ENCODE measurements around the gene ASB4. TPM values are rescaled to one million over a fixed set of nuclear protein-coding genes. Genes with fewer than 3 reads are reported as not detected.
"Not testable (repeated sequence)": the region's sequence is repeated elsewhere in the genome, so short reads cannot be mapped to it uniquely, and the experiment has no call there.

The ASB4 gene
- total and polyA plus RNA-seq, 2 donors (not counting 3 experiments of a cell fraction or from before 2014, with no cell fraction given), result not detected

DNA sequence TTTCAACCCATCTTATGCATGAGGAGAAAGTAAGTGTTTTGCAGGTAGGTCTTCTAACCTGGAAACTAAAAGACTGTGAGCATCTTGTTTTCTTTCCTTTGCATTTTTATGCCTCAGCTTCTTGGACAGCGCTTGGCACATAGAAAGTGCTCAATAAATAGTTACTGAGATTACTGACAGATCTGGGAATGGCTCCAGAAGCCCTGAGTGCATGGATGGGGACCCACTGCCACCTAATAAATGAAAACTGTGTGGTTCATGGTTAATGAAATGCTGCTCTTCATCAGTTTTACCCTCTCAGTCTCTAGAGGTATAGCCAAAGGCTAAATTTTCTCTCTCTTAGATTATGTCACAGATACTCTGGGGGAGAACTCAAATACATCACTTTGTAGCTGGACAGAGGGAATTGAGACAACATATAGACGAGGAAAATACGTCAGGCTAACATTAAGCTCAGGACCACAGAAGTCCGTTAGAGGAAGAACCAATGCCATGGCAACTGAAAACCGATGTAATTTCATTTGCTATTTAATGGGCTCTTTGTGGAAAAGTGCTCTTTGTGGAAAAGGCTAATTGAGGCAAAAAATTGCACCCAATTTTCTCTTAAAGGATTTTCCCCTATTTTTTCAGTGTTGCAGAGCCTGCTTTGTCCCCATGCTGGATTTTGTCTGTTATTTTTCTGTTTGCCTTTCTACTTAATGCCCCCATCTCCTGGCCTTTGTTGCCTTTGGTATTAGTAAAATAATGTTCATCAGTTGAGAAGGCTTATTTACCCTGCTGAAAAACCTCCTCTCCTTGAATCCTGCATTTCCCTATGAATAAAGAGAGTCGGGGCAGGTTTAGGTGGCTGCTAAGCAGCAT is 17.8 kb downstream of the ASB4 start:
- BruUV-seq (replicated peaks), result no TSS peak
- dilution Hi-C loops (cut with MboI; ENCODE audit: extremely low pct_ligation_motif_present, low sequenced_read_pairs), result no loop called here
- Histone ChIP-seq H3K79me2 (ENCODE audit: control insufficient read depth, insufficient read depth, low read length) (no peaks in the 10 kb centered on the region), H3K4me1 (ENCODE audit: control insufficient read depth, extremely low read depth, insufficient read depth, low read length) (peaks cover 9% of the 10 kb centered on the region), H3K9me1 (replicated peaks; ENCODE audit: control insufficient read depth, extremely low read depth, insufficient read depth, low read length) (peaks cover 2% of the 10 kb centered on the region), H3K9ac (replicated peaks; ENCODE audit: extremely low read depth, insufficient read depth, low read length) (no peak overlapping the region), H2AFZ (ENCODE audit: low read depth, low read length) (no peak overlapping the region), H3K4me2 (ENCODE audit: insufficient read depth, low read length) (no peak overlapping the region), H3K9me3 (replicated peaks; ENCODE audit: control insufficient read depth, insufficient read depth, low read length) (no peaks in the 10 kb centered on the region), H3K27me3 (ENCODE audit: control insufficient read depth in 2 of 2, insufficient read depth in 2 of 2, low read length in 2 of 2) (peaks cover 4 to 7% of the 10 kb centered on the region in 2 experiments), H3K36me3 (ENCODE audit: control insufficient read depth in 2 of 2, extremely low read depth in 1 of 2, insufficient read depth in 2 of 2, low read length in 2 of 2) (no peaks in the 10 kb centered on the region), H3K4me3 (replicated peaks in 1 of 3; ENCODE audit: insufficient read depth in 1 of 3, low read depth in 1 of 3, low read length in 3 of 3) (no peak overlapping the region), H4K20me1 (replicated peaks; ENCODE audit: control insufficient read depth, extremely low read depth, insufficient read depth, low read length) (no peaks in the 10 kb centered on the region), H3K27ac (ENCODE audit: insufficient read depth, low read depth, low read length) (no peak overlapping the region)
- CTCF ChIA-PET, result interaction anchor here (1.9 to 4.8 kb wide), 2 partner anchors 8 to 187 kb away, joined by 8 to 44 read pairs; no protein-coding TSS in a partner anchor
- POLR2A ChIA-PET, result no interaction called here
- intact Hi-C loops (cut with micrococcal nuclease), result no loop called here
- TF ChIP-seq FOS (IDR thresholded peaks at IDR 0.05; ENCODE audit: borderline replicate concordance, insufficient read depth, low read length) (no peak), POLR2A (IDR thresholded peaks at IDR 0.05; ENCODE audit: low read depth, low read length) (no peak), POLR2AphosphoS5 (IDR thresholded peaks at IDR 0.05; ENCODE audit: insufficient read depth, low read depth, low read length) (no peak), EZH2 (IDR thresholded peaks at IDR 0.05; ENCODE audit: borderline replicate concordance, low read depth, low read length, severe bottlenecking) (no peak)
- DNase-seq (ENCODE audit: low read depth, low spot score) (no peak), FAIRE-seq (no peak)

DNA sequence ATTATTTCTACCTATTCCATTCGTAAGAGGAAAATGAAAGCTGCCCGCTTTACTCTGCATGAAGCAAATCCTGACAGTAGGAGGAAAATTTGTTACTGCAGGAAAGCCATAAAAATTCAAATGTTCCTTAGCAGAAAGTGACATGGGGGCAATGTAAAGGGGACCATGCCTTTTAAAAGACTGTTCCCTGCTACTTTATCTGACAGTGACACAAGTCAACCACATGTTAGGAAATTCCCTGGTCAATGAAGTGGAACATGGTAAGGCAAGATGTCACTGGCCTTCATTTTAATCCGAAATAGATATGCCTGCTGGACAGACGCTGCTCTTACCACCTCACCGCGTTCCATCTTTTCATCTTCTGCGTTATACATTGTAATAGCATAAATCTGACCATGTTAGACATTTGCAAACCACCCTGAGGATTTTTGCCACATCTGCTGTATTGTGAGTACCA is 18.4 kb downstream of the ASB4 start:
- intact Hi-C loops (cut with micrococcal nuclease); H3K27me3 ChIP-seq (ENCODE audit: control insufficient read depth in 2 of 2, insufficient read depth in 2 of 2, low read length in 2 of 2); POLR2A ChIA-PET; H3K4me2 ChIP-seq (ENCODE audit: insufficient read depth, low read length); H3K9ac ChIP-seq (replicated peaks; ENCODE audit: extremely low read depth, insufficient read depth, low read length); FAIRE-seq; H3K9me1 ChIP-seq (replicated peaks; ENCODE audit: control insufficient read depth, extremely low read depth, insufficient read depth, low read length); dilution Hi-C loops (cut with MboI; ENCODE audit: extremely low pct_ligation_motif_present, low sequenced_read_pairs); H3K27ac ChIP-seq (ENCODE audit: insufficient read depth, low read depth, low read length); H2AFZ ChIP-seq (ENCODE audit: low read depth, low read length); H3K4me1 ChIP-seq (ENCODE audit: control insufficient read depth, extremely low read depth, insufficient read depth, low read length); BruUV-seq (replicated peaks); H3K79me2 ChIP-seq (ENCODE audit: control insufficient read depth, insufficient read depth, low read length); H3K36me3 ChIP-seq (ENCODE audit: control insufficient read depth in 2 of 2, extremely low read depth in 1 of 2, insufficient read depth in 2 of 2, low read length in 2 of 2); H3K9me3 ChIP-seq (replicated peaks; ENCODE audit: control insufficient read depth, insufficient read depth, low read length); H3K4me3 ChIP-seq (replicated peaks in 1 of 3; ENCODE audit: insufficient read depth in 1 of 3, low read depth in 1 of 3, low read length in 3 of 3); H4K20me1 ChIP-seq (replicated peaks; ENCODE audit: control insufficient read depth, extremely low read depth, insufficient read depth, low read length); DNase-seq (ENCODE audit: low read depth, low spot score): not testable (repeated sequence)
- CTCF ChIA-PET, result interaction anchor here (1.9 to 4.8 kb wide), 2 partner anchors 7 to 186 kb away, joined by 8 to 44 read pairs; no protein-coding TSS in a partner anchor

Data from endothelial cell of umbilical vein (primary cell).